ENCODE results near the gene KLHL41.

- TF ChIP-seq POLR2A (IDR thresholded peaks at IDR 0.05) (no peak), CTCF (IDR thresholded peaks at IDR 0.05) (no peak), EP300 (IDR thresholded peaks at IDR 0.05) (no peak)
These were observed 994 bp downstream of the KLHL41 start for GRCh38 chr2:169510496-169510895.
